Left hindlimb (tissue), 1 donor: ENCODE data around the gene HOXC12.

Source experiments
- DNase-seq: peaks from one replicate; pipeline ENCODE4 v3.0.0-alpha.2; 2018

The HOXC12 gene

DNA sequence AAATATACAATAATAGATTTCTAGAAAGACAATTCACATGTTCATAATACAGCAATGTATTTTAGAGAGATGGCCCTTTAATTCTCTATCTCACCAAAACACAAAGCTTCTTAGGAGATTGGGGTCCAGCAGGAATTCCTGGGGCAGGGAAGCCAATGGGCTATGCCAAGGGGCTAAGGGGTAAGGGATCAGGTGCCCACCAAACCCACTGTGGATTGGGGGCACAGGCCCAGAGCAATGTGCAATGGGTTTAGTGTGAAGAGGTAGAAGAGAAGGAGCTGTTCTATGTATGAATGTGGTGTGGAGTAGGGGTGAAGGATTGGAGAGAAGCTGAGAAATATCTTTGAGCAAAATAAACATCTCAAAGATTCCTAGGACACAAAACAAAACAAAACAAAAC, 13.5 kb upstream of the HOXC12 start:
- no peak for DNase-seq

GRCh38 chr12:53941750-53942149, 13.0 kb upstream of the HOXC12 start:
- DNase-seq: no peak

- DNase-seq: peak; percentile 24
Observed at GRCh38 chr12:53942467-53942997, 12.2 kb upstream of the HOXC12 start.

GRCh38 chr12:53944209-53944608, 10.5 kb upstream of the HOXC12 start:
- peak; percentile 16 for DNase-seq

- no peak for DNase-seq
Observed at GRCh38 chr12:53944907-53945847, 9.5 kb upstream of the HOXC12 start.

DNA sequence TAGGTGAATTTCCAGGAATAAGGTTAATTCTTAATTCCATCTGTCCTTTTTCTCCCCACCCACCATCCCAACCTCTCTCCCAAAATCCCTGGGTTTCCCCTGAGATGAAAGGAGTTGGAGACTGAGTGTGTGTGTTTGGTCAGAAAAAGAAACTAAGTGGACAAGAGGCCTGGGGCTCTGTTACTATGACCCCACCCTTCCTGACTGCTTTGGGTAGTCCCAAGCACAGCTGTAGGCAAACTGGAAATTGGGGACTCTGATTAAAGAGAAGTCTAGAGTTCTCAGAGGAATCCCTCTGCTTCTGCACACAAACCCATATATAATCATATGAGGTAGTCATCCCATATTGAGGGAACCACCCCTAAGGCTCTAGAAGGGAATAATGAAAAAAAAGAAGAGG, 7.0 kb upstream of the HOXC12 start:
- DNase-seq: no peak

DNA sequence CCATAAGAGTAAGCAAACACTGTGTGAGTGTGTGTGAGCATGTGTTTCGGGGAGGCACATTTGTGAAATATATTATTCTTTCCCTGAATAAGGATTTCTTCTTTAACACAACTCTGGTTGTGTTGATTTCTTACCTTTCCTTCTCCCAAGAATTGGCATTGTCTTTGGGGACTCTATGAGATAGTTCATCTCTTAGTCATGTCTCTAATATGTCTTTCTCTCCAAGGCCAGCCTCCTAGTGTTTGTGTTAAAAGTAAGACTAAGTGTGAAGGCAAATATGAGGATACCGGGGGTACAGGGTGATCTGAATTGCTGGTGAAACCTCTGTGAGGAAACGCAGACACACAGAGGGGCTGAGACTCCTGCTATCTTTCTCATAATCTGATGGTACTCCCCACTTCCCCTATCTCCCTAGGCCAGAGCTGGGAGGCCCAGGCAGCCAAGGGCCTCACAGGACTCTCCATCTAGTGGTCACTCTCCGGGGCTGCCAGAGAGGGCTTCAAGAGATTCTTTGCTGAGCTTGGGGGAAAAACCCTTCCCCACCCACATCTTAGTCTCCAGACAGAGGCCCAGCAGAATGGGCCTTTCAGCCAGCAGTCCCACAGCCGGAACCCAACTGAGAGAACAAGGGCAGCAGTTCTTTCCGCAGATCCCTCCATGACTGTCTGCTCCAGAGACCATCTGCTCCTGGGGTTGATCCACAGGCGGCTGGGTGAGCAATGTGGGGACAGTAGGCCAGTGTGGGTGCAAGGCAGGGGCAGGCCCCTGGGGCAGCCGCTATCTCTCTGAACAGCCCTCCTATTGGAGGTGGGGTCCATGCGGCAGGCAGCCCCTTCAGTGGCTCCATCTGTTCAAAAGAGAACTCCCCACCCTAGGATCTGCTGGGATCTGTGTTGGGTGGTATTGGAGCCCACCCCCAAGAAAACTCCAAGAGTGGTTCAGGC, 5.8 kb upstream of the HOXC12 start:
- no peak for DNase-seq

GRCh38 chr12:53949631-53950436, 4.9 kb upstream of the HOXC12 start:
- DNase-seq: no peak

GRCh38 chr12:53950437-53950773, 4.3 kb upstream of the HOXC12 start:
- no peak for DNase-seq

- DNase-seq: no peak
Observed at GRCh38 chr12:53950789-53951576, 3.7 kb upstream of the HOXC12 start.

DNA sequence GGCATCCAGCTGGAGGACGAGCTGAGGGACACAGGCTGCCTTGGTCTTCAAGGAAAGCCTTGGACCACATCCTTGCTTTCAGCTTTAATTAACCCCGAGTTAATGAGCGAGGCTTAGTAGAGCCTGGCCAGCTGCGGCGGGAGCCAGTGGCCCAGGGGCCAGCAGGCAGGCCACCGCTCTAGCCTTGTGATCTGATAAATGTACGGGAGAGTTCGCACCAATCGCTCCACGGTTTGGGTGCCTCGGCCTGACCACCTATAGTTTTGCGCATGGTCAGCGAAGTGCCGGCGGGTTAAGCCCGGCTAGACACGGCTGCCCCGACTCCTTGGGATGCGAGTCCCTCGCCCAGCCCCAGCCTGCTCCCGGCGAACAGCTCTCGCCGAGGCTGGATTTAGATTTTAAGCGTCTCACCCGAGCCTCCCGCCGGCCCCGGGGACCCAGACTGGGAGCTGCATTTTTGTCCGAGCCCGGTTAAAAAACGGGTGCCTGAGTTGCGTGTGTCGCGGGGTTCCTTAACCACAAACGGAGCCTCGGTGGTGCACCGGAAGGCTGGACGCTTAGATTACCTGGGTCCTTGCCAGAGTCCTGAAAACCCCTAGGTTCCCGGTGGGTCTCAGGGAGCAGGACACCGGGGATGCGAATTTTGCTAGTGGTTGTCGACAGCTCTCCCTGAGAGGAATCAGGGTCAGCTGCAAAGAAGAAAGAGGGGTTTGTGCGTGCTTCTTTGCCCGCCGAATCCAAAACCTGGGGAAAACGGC, 2.9 kb upstream of the HOXC12 start:
- no peak for DNase-seq

DNA sequence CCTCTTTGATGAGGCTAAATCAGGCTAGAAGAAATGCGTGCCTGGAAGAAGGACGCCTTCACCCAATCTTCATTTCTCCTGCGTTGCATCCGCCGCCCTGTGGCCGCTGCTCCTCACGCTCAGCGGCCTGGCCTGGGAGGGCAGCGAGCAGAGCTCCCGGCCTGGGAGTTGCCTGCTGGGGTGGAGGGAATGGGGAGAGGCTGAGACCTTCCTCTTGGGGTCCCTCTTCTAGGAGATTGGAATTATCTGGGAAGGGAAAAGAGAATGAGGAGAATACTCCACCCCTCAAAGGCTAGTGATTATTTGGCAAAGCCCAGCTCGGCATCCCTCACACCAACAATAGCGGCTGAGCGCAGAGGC, 2.4 kb upstream of the HOXC12 start:
- DNase-seq: no peak

- DNase-seq: no peak
Observed at GRCh38 chr12:53952871-53953734, 1.6 kb upstream of the HOXC12 start.

DNA sequence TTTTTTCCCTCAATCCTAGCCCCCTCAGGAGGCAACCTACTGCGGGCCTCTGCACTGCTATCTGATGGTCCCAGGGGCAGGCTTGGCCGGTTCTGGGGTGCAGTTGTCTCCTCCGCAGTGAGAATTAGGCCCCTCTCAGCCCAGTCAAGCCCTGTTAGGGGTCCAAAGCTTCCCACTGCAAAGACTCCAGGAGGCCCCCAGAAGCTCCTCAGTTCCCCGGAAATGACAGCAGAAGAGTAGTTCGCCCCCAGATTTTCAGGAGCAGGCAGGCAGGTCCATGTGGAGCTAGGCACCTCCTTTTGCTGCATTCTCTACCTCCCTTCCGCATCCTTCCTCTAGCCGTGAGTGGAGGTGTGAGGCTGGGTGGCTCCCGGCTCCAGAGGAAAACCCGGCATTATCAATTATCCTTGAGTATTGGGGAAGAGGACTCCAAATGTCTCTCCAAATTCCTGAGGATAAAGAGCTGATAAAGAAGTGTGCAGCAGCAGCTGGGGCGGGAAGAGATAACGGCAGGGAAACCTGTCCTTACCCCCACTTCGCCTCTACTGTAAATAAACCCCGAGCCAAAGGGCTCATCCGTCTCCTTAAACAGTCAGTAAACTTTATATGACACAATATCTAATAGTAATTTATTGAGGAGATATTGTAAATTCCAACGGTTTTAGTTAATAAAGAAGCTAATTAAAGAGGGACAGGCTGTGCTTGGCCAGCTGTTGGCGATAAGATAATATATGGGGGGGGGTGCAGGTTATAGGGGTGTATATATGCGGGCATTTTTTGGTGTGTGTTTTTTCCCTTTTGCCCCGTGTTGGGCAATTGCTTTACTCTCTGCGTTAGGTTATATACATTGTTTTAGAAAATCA, 641 bp upstream of the HOXC12 start:
- no peak for DNase-seq

GRCh38 chr12:53955036-53955775, 503 bp downstream of the HOXC12 start:
- no peak for DNase-seq

- no peak for DNase-seq
Observed at GRCh38 chr12:53955776-53956250, 1.1 kb downstream of the HOXC12 start.

GRCh38 chr12:53956251-53956887, 1.7 kb downstream of the HOXC12 start:
- DNase-seq: no peak
